Measurements from ENCODE around the gene FAM177B.

Gene FAM177B

DNA sequence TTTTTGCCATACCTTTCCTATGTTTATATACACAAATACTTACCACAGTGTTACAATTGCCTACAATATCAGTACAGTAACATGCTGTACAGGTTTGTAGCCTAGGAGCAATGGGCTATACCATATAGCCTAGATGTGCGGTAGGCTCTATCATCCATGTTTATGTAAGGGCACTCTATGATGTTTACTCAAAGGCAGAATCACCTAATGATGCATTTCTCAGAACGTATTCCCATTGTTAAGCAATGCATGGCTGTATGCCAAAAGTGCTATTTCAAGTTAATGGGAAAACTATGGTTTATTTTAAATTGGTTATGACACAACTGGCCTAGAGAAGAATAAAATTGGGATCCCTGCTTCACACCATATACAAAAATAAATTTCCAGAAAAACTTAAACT is 41.0 kb downstream of the FAM177B start:
- Mint-ChIP-seq H3K4me3 (no peak overlapping the region), H3K36me3 (ENCODE audit: insufficient read depth) (peaks cover 1% of the 10 kb centered on the region), H3K27ac (ENCODE audit: low read depth) (no peak overlapping the region), H3K27me3 (peaks cover 33% of the 10 kb centered on the region), H3K9me3 (no peaks in the 10 kb centered on the region), H3K4me1 (peaks cover 6% of the 10 kb centered on the region)
- DNase-seq (ENCODE audit: low spot score in 2 of 2): no peak
- ATAC-seq (replicated peaks; ENCODE audit: extremely low read depth, poor library complexity, severe bottlenecking): no peak

DNA sequence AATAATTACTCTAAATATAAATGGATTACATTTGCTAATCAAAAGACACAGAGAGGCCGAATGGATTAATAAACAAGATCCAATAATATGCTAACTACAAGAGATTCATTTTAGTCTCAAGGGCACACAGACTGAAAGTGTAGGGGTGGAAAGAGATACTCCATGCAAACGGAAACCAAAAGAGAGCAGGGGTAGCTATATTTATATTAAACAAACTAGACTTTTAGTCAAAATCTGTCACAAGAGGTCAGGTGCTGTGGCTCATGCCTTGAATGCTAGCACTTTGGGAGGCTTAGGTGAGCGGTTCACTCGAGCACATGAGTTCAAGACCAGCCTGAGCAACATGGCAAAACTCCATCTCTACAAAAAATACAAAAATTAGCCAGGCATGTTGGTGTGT is 44.2 kb downstream of the FAM177B start:
- Mint-ChIP-seq H3K27me3 (peaks cover 51% of the 10 kb centered on the region), H3K9me3 (no peaks in the 10 kb centered on the region), H3K4me3 (no peak overlapping the region), H3K36me3 (ENCODE audit: insufficient read depth) (no peaks in the 10 kb centered on the region), H3K27ac (ENCODE audit: low read depth) (no peak overlapping the region), H3K4me1 (no peaks in the 10 kb centered on the region)
- DNase-seq (ENCODE audit: low spot score in 2 of 2) (no peak), ATAC-seq (replicated peaks; ENCODE audit: extremely low read depth, poor library complexity, severe bottlenecking) (no peak)

DNA sequence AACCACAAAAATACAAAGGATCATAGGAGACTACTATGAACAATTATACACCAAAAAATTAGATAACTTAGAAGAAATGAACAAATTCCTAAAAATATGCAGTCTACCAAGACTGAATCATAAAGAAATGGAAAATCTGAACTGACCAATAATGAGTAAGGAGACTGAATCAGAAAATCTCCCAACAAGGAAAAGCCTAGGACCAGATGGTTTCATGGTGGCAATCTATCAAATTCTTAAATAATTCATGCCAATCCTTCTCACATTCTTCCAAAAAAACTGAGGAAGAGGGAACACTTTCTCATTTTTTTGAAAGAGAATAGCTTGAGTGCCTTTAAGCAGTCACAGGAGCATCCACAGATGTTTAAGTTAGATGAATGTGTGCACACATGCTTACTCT is 46.0 kb downstream of the FAM177B start:
- H3K27me3 Mint-ChIP-seq: peaks cover 51% of the 10 kb centered on the region
- H3K9me3 Mint-ChIP-seq: no peaks in the 10 kb centered on the region
- DNase-seq (ENCODE audit: low spot score in 2 of 2) (no peak), ATAC-seq (replicated peaks; ENCODE audit: extremely low read depth, poor library complexity, severe bottlenecking) (no peak)
- no peak overlapping the region for H3K27ac Mint-ChIP-seq (ENCODE audit: low read depth)
- H3K4me1 Mint-ChIP-seq: no peaks in the 10 kb centered on the region
- no peaks in the 10 kb centered on the region for H3K36me3 Mint-ChIP-seq (ENCODE audit: insufficient read depth)
- H3K4me3 Mint-ChIP-seq: no peak overlapping the region

DNA sequence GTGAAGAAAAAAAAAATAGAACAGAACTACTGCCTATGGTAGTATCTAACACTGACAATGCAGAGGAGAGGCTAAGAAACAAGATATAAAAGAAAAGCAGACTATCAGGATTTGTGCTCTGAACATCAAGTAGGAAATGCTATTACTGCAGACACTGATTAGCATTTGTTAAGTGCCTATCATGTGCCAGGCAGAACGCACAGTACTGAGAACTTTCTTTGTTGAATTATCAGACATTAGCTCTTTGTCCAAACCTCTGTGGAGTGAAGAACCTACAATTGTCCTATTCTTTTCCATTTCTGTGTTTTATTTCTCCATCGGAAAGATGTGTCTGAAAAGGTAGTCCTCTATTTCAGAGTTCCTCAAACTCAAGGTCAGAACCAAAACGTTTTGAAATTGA is 47.4 kb downstream of the FAM177B start:
- Mint-ChIP-seq H3K36me3 (ENCODE audit: insufficient read depth) (no peaks in the 10 kb centered on the region), H3K27me3 (peaks cover 51% of the 10 kb centered on the region), H3K9me3 (no peaks in the 10 kb centered on the region), H3K4me3 (no peak overlapping the region), H3K27ac (ENCODE audit: low read depth) (no peak overlapping the region), H3K4me1 (no peaks in the 10 kb centered on the region)
- DNase-seq (ENCODE audit: low spot score in 2 of 2) (no peak), ATAC-seq (replicated peaks; ENCODE audit: extremely low read depth, poor library complexity, severe bottlenecking) (no peak)

DNA sequence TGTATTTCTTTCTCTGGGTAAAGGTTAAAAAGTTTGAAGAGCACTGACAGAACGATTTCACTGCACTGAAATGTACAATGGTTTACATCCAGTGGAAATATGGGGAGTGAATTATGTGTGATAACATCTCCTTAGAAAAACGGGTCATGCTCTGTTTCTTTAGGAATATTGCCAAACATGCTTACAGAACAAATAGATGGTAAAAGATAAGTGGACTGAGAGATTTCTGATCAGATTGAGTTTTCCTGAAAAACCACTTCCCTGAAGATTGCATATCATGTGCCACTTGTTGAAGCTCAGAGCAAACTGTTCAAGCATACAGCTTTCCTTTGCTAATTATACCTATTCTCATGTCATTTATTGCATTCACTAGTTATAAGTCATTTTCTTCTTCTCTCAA is 47.9 kb downstream of the FAM177B start:
- ATAC-seq (replicated peaks; ENCODE audit: extremely low read depth, poor library complexity, severe bottlenecking) (no peak), DNase-seq (ENCODE audit: low spot score in 2 of 2) (no peak)
- no peaks in the 10 kb centered on the region for H3K9me3 Mint-ChIP-seq
- peaks cover 49% of the 10 kb centered on the region for H3K27me3 Mint-ChIP-seq
- no peak overlapping the region for H3K4me3 Mint-ChIP-seq
- no peaks in the 10 kb centered on the region for H3K36me3 Mint-ChIP-seq (ENCODE audit: insufficient read depth)
- no peaks in the 10 kb centered on the region for H3K4me1 Mint-ChIP-seq
- no peak overlapping the region for H3K27ac Mint-ChIP-seq (ENCODE audit: low read depth)

DNA sequence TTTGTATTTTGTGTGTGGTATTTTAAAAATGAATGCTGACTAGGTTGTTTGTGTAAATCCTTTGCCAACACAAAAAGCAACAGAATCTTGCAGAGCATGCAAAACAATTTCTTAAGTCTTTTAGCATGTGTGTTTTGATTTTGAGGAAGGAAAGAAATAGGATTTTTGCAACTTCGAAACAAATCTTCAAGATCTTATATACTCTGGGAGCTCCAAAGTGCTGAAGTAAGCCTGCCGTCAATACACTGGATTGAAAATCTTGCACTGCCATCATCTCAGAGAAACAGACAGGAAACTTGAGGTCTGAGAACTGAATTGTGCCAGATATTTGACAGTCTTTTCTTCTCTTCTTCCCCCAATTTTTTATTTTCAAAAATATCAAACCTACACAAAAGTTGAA is 48.5 kb downstream of the FAM177B start:
- ATAC-seq (replicated peaks; ENCODE audit: extremely low read depth, poor library complexity, severe bottlenecking) (no peak), DNase-seq (ENCODE audit: low spot score in 2 of 2) (no peak)
- Mint-ChIP-seq H3K27ac (ENCODE audit: low read depth) (no peak overlapping the region), H3K27me3 (peaks cover 43% of the 10 kb centered on the region), H3K36me3 (ENCODE audit: insufficient read depth) (no peaks in the 10 kb centered on the region), H3K4me1 (no peaks in the 10 kb centered on the region), H3K9me3 (no peaks in the 10 kb centered on the region), H3K4me3 (no peak overlapping the region)

DNA sequence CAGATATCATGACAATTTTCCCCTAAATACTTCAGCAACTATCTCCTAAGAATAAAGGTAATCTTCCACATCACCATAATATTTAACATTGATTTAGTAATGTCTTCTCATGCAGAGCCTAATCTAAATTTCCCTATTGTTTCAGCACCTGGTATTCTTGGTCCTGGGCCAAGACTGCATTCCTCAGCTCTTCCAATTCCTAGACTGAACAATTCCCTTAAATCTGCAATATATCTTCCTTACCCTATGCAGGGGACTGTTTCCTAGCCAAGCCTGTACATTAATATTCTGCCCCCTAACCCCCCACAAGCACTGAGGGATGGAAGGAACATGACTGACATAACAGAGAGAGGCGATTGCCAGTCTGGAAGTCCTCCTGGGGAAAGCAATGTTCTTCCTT is 49.1 kb downstream of the FAM177B start:
- DNase-seq (ENCODE audit: low spot score in 2 of 2) (no peak), ATAC-seq (replicated peaks; ENCODE audit: extremely low read depth, poor library complexity, severe bottlenecking) (no peak)
- no peak overlapping the region for H3K27ac Mint-ChIP-seq (ENCODE audit: low read depth)
- H3K4me3 Mint-ChIP-seq: no peak overlapping the region
- H3K27me3 Mint-ChIP-seq: peaks cover 37% of the 10 kb centered on the region
- no peaks in the 10 kb centered on the region for H3K4me1 Mint-ChIP-seq
- H3K9me3 Mint-ChIP-seq: no peaks in the 10 kb centered on the region
- H3K36me3 Mint-ChIP-seq (ENCODE audit: insufficient read depth): no peaks in the 10 kb centered on the region

DNA sequence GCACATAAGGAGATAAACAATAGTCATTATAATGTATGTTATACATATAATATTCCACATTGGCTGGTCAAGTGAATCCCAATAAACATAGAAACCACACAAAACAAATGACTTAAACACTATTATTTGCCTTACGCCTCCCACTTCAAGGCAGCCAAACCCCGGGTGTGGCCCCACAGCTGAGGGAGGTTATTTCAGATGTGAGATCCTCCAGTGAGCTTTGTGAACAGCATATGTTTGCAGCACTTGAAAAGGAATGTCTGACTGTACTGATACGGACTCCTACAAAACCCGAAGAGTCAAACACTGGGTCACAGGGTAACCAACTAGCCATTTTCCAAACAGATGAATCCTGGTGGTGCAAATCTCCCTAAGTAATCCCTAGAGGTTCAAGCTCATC is 50.7 kb downstream of the FAM177B start:
- no peak overlapping the region for H3K27ac Mint-ChIP-seq (ENCODE audit: low read depth)
- H3K4me1 Mint-ChIP-seq: no peaks in the 10 kb centered on the region
- H3K4me3 Mint-ChIP-seq: no peak overlapping the region
- ATAC-seq (replicated peaks; ENCODE audit: extremely low read depth, poor library complexity, severe bottlenecking): no peak
- DNase-seq (ENCODE audit: low spot score in 2 of 2): no peak
- H3K36me3 Mint-ChIP-seq (ENCODE audit: insufficient read depth): no peaks in the 10 kb centered on the region
- peaks cover 26% of the 10 kb centered on the region for H3K27me3 Mint-ChIP-seq
- H3K9me3 Mint-ChIP-seq: no peaks in the 10 kb centered on the region

DNA sequence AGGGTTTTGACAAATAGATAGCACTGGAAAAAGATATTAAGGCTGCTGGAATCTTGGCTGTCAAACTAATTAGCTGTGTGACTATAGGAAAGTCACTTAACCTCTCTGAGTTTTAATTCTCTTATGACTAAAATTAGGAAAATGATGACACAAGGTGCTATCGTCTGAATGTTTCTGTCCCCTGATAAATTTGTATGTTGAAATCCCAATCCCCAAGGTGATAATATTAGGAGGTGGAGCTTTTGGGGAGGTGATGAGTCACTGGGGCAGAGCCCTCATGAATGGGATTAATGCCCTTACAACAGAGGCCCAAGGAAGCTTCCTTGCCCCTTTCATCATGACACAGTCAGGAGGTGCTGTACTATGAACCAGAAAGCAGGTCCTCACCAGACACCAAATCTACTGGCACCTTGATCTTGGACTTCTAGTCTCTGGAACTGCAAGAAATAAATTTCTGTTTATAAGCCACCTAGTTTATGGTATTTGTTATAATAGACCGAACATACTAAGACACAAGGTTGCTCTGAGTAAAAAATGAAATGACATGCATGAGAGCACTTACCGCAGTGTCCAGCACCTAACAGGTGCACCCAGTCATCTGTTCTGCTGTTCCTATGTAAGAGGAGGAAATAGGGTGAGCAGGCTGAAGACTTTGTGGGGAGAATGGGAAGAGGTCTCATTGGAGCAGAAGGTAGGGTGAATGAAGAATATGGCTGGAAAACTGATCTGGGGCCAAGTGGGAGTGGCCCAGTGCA is 51.6 kb downstream of the FAM177B start:
- DNase-seq (ENCODE audit: low spot score in 2 of 2) (no peak), ATAC-seq (replicated peaks; ENCODE audit: extremely low read depth, poor library complexity, severe bottlenecking) (no peak)
- Mint-ChIP-seq H3K27ac (ENCODE audit: low read depth) (no peak overlapping the region), H3K9me3 (no peaks in the 10 kb centered on the region), H3K36me3 (ENCODE audit: insufficient read depth) (no peaks in the 10 kb centered on the region), H3K4me3 (no peak overlapping the region), H3K27me3 (peaks cover 19% of the 10 kb centered on the region), H3K4me1 (no peaks in the 10 kb centered on the region)

DNA sequence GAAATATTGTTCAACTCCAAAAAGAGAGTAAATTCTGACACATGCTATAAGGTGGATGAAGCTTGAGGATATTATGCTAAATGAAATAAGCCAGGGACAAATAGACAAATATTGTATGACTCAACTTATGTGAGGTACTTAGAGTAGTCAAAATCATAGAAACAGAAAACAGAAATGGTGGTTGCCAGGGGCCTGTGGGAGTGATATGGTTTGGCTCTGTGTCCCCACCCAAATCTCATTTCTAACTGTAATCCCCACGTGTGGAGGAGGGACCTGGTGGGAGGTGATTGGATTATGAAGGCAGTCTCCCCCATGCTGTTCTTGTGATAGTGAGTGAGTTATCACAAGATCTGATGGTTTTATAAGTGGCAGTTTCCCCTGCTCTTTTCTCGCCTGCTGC is 53.1 kb downstream of the FAM177B start:
- DNase-seq (ENCODE audit: low spot score in 2 of 2) (no peak), ATAC-seq (replicated peaks; ENCODE audit: extremely low read depth, poor library complexity, severe bottlenecking) (no peak)
- Mint-ChIP-seq H3K36me3 (ENCODE audit: insufficient read depth) (no peaks in the 10 kb centered on the region), H3K4me1 (no peaks in the 10 kb centered on the region), H3K9me3 (no peaks in the 10 kb centered on the region), H3K27me3 (peaks cover 7% of the 10 kb centered on the region), H3K4me3 (no peak overlapping the region), H3K27ac (ENCODE audit: low read depth) (no peak overlapping the region)

DNA sequence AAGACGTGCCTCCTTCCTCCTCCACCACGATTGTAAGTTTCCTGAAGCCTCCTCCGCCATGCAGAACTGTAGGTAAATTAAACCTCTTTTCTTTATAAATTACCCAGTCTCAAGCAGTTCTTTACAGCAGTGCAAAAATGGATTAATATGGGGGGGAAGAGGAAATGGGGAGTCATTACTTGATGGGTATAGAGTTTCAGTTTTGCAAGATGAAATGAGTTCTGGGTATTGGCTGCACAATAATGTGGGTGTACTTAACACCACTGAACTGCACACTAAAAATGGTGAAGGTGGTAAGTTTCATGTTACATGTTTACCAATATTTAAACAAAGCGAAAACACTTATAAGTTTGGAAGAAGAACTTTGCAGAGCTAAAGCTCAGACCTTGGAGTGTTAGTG is 53.5 kb downstream of the FAM177B start:
- DNase-seq (ENCODE audit: low spot score in 2 of 2): no peak
- no peak overlapping the region for H3K4me3 Mint-ChIP-seq
- peaks cover 7% of the 10 kb centered on the region for H3K27me3 Mint-ChIP-seq
- H3K4me1 Mint-ChIP-seq: no peaks in the 10 kb centered on the region
- no peak overlapping the region for H3K27ac Mint-ChIP-seq (ENCODE audit: low read depth)
- no peaks in the 10 kb centered on the region for H3K36me3 Mint-ChIP-seq (ENCODE audit: insufficient read depth)
- no peak for ATAC-seq (replicated peaks; ENCODE audit: extremely low read depth, poor library complexity, severe bottlenecking)
- no peaks in the 10 kb centered on the region for H3K9me3 Mint-ChIP-seq

DNA sequence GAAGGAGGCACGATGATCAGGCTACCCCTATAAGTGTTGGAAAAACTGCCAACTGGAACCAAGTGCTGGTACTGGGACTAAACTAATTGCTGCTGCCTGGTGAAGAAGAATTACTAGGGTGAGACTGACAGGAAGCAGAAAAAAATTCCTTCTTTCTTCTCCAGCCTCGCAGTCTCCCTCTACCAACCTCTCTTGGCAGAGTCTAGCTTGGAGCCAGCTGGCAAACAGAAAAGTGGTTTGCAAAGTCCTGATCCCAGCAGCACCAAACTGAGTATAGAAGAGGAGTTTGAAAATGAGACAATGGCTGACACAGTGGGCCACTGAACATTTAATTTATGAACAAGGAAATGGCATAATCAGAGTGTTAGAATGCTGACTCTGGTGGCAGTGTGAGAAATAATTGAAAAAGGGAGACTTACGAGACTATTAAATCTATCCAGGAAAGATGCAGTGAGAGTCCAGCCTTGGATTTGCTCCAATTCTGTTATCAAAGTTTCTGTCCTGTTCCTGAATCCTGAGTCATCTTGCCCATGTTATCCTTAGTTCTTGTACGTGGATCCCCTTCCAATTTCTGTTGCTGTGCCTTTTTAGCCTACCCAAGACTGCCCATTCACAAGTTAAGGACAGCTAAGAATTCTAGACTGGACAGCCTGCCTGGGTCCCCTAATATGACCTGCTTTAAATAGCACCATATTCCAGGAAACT is 54.2 kb downstream of the FAM177B start:
- no peaks in the 10 kb centered on the region for H3K4me1 Mint-ChIP-seq
- DNase-seq (ENCODE audit: low spot score in 2 of 2) (no peak), ATAC-seq (replicated peaks; ENCODE audit: extremely low read depth, poor library complexity, severe bottlenecking) (no peak)
- H3K36me3 Mint-ChIP-seq (ENCODE audit: insufficient read depth): no peaks in the 10 kb centered on the region
- H3K27me3 Mint-ChIP-seq: peaks cover 7% of the 10 kb centered on the region
- no peak overlapping the region for H3K4me3 Mint-ChIP-seq
- no peak overlapping the region for H3K27ac Mint-ChIP-seq (ENCODE audit: low read depth)
- no peaks in the 10 kb centered on the region for H3K9me3 Mint-ChIP-seq

DNA sequence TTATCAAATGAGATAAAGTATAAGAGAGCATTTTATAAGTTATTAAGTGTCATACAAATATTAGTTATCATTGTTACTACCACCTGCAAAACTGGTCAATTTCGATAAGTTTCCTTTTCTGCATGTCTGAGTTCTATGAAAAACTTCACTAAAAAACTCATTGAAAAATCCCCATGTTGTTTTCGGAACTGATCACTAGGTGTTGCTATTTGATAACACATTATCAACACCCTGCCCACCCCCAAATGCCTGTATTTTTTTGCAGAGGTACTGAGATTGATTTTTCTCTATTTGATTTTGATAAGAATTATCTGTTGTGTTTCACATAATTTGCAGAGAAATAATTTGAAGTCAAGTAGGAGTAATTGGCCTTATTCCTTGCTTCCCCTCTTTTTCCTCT is 55.7 kb downstream of the FAM177B start:
- peaks cover 7% of the 10 kb centered on the region for H3K27me3 Mint-ChIP-seq
- DNase-seq (ENCODE audit: low spot score in 2 of 2) (no peak), ATAC-seq (replicated peaks; ENCODE audit: extremely low read depth, poor library complexity, severe bottlenecking) (no peak)
- no peaks in the 10 kb centered on the region for H3K36me3 Mint-ChIP-seq (ENCODE audit: insufficient read depth)
- H3K4me1 Mint-ChIP-seq: no peaks in the 10 kb centered on the region
- no peak overlapping the region for H3K27ac Mint-ChIP-seq (ENCODE audit: low read depth)
- no peaks in the 10 kb centered on the region for H3K9me3 Mint-ChIP-seq
- no peak overlapping the region for H3K4me3 Mint-ChIP-seq

Measured in central memory CD8-positive, alpha-beta T cell (primary cell).